HCT116 (cell line): Measurements from ENCODE around the gene CFAP46.

Source experiments
- CTCF ChIP-seq, 3 experiments: fragments of 200-600 bp in 1 of 3; sonication (generic) in 1 of 3; IDR thresholded peaks in 2 of 3; conservative IDR thresholded peaks in 1 of 3; 2 replicates each; pipeline ENCODE4 v1.5.1; 2012 to 2017; ENCODE audit warnings: low read depth in 2 of 3, low read length in 2 of 3, antibody characterized with exemption in 1 of 3, borderline replicate concordance in 1 of 3, control low read depth in 1 of 3, mild to moderate bottlenecking in 1 of 3, mixed read lengths in 1 of 3, mixed run types in 1 of 3, moderate library complexity in 1 of 3; ENCODE audit not compliant: insufficient read depth in 1 of 3
- POLR2A ChIP-seq: IDR thresholded peaks from 2 replicates; pipeline ENCODE4 v1.7.0; 2011; ENCODE audit warnings: borderline replicate concordance; ENCODE audit not compliant: insufficient read depth, insufficient read length; ENCODE audit errors: extremely low read depth

GRCh38 chr10:132924046-132924952, 18.1 kb downstream of the CFAP46 start:
- TF ChIP-seq CTCF (IDR thresholded peaks at IDR 0.05 in 2 of 3, conservative IDR thresholded peaks at IDR 0.05 in 1 of 3; ENCODE audit: borderline replicate concordance in 1 of 3, insufficient read depth in 1 of 3, low read depth in 2 of 3, low read length in 2 of 3) (no peak), POLR2A (no peak)
